Effector memory CD4-positive, alpha-beta T cell (primary cell): Measurements from ENCODE around the gene FNDC3B.

Experiments
- DNase-seq, 3 donors: peaks; one replicate each; pipeline ENCODE4 v3.0.0-alpha.2; 2020
- H3K27ac ChIP-seq: 2 replicates; pipeline ENCODE4 v1.7.0; 2013; ENCODE audit warnings: mild to moderate bottlenecking, low read length, moderate library complexity; ENCODE audit not compliant: insufficient read depth, poor library complexity, severe bottlenecking
- H3K27me3 ChIP-seq: replicated peaks from 2 replicates; pipeline ENCODE4 v1.7.0; 2013; ENCODE audit warnings: mild to moderate bottlenecking, low read length; ENCODE audit not compliant: insufficient read depth, control insufficient read depth, poor library complexity, severe bottlenecking
- H3K36me3 ChIP-seq: 2 replicates; pipeline ENCODE4 v1.7.0; 2013; ENCODE audit warnings: mild to moderate bottlenecking, low read length, moderate library complexity; ENCODE audit not compliant: control insufficient read depth, insufficient read depth
- H3K4me1 ChIP-seq: 2 replicates; pipeline ENCODE4 v1.7.0; 2013; ENCODE audit warnings: low read length, mild to moderate bottlenecking; ENCODE audit not compliant: control insufficient read depth, insufficient read depth, poor library complexity, severe bottlenecking
- H3K4me3 ChIP-seq: 2 replicates; pipeline ENCODE4 v1.7.0; 2013; ENCODE audit warnings: low read length, low read depth, mild to moderate bottlenecking; ENCODE audit not compliant: insufficient read depth, poor library complexity, severe bottlenecking
- H3K9me3 ChIP-seq: 2 replicates; pipeline ENCODE4 v1.7.0; 2013; ENCODE audit warnings: mild to moderate bottlenecking, low read length, moderate library complexity; ENCODE audit not compliant: control insufficient read depth

FNDC3B gene

GRCh38 chr3:172051310-172051956 lies 12.1 kb downstream of the FNDC3B start:
- Histone ChIP-seq H3K4me1 (no peaks in the 10 kb centered on the region), H3K27ac (no peak overlapping the region), H3K27me3 (no peaks in the 10 kb centered on the region), H3K9me3 (no peaks in the 10 kb centered on the region), H3K36me3 (peaks cover 5% of the 10 kb centered on the region), H3K4me3 (no peak overlapping the region)
- no peak for DNase-seq

GRCh38 chr3:172051957-172052354 lies 12.6 kb downstream of the FNDC3B start:
- H3K27ac ChIP-seq, result no peak overlapping the region
- peaks cover 5% of the 10 kb centered on the region for H3K36me3 ChIP-seq
- H3K4me1 ChIP-seq, result no peaks in the 10 kb centered on the region
- H3K9me3 ChIP-seq, result no peaks in the 10 kb centered on the region
- H3K4me3 ChIP-seq, result no peak overlapping the region
- no peak for DNase-seq
- H3K27me3 ChIP-seq, result no peaks in the 10 kb centered on the region

- Histone ChIP-seq H3K4me1 (no peaks in the 10 kb centered on the region), H3K9me3 (no peaks in the 10 kb centered on the region), H3K36me3 (peaks cover 5% of the 10 kb centered on the region), H3K27me3 (no peaks in the 10 kb centered on the region), H3K4me3 (no peak overlapping the region), H3K27ac (no peak overlapping the region)
- DNase-seq, result no peak
Measured at GRCh38 chr3:172052405-172052804, 13.0 kb downstream of the FNDC3B start.

GRCh38 chr3:172054115-172054764 lies 14.9 kb downstream of the FNDC3B start:
- Histone ChIP-seq H3K9me3 (no peaks in the 10 kb centered on the region), H3K27me3 (no peaks in the 10 kb centered on the region), H3K4me3 (no peak overlapping the region), H3K36me3 (peaks cover 5% of the 10 kb centered on the region), H3K4me1 (no peaks in the 10 kb centered on the region), H3K27ac (no peak overlapping the region)
- no peak for DNase-seq

- Histone ChIP-seq H3K9me3 (no peaks in the 10 kb centered on the region), H3K4me3 (no peak overlapping the region), H3K36me3 (peaks cover 3% of the 10 kb centered on the region), H3K4me1 (no peaks in the 10 kb centered on the region), H3K27ac (no peak overlapping the region), H3K27me3 (no peaks in the 10 kb centered on the region)
- no peak for DNase-seq
Measured at GRCh38 chr3:172056416-172056815, 17.0 kb downstream of the FNDC3B start.

GRCh38 chr3:172057059-172057458 lies 17.7 kb downstream of the FNDC3B start:
- peaks cover 3% of the 10 kb centered on the region for H3K36me3 ChIP-seq
- H3K9me3 ChIP-seq, result no peaks in the 10 kb centered on the region
- no peak for DNase-seq
- H3K4me3 ChIP-seq, result no peak overlapping the region
- H3K27me3 ChIP-seq, result no peaks in the 10 kb centered on the region
- no peak overlapping the region for H3K27ac ChIP-seq
- H3K4me1 ChIP-seq, result no peaks in the 10 kb centered on the region

GRCh38 chr3:172057624-172058327 lies 18.4 kb downstream of the FNDC3B start:
- DNase-seq, result no peak
- H3K36me3 ChIP-seq, result peaks cover 3% of the 10 kb centered on the region
- no peaks in the 10 kb centered on the region for H3K27me3 ChIP-seq
- no peak overlapping the region for H3K27ac ChIP-seq
- no peaks in the 10 kb centered on the region for H3K9me3 ChIP-seq
- no peak overlapping the region for H3K4me3 ChIP-seq
- H3K4me1 ChIP-seq, result no peaks in the 10 kb centered on the region

GRCh38 chr3:172059532-172059931 lies 20.2 kb downstream of the FNDC3B start:
- Histone ChIP-seq H3K27ac (no peak overlapping the region), H3K4me3 (no peak overlapping the region), H3K27me3 (no peaks in the 10 kb centered on the region), H3K36me3 (peaks cover 3% of the 10 kb centered on the region), H3K9me3 (no peaks in the 10 kb centered on the region), H3K4me1 (no peaks in the 10 kb centered on the region)
- no peak for DNase-seq

- DNase-seq, result no peak
- H3K36me3 ChIP-seq, result no peaks in the 10 kb centered on the region
- no peak overlapping the region for H3K4me3 ChIP-seq
- H3K4me1 ChIP-seq, result no peaks in the 10 kb centered on the region
- H3K27me3 ChIP-seq, result no peaks in the 10 kb centered on the region
- no peak overlapping the region for H3K27ac ChIP-seq
- no peaks in the 10 kb centered on the region for H3K9me3 ChIP-seq
Measured at GRCh38 chr3:172060234-172060633, 20.9 kb downstream of the FNDC3B start.

GRCh38 chr3:172061724-172062184 lies 22.4 kb downstream of the FNDC3B start:
- Histone ChIP-seq H3K4me1 (no peaks in the 10 kb centered on the region), H3K27ac (no peak overlapping the region), H3K4me3 (no peak overlapping the region), H3K9me3 (no peaks in the 10 kb centered on the region), H3K27me3 (no peaks in the 10 kb centered on the region), H3K36me3 (no peaks in the 10 kb centered on the region)
- DNase-seq, result no peak
